Brain microvascular endothelial cell (primary cell): ENCODE results near the gene TBC1D16.

ENCODE experiments used
- DNase-seq: peaks from one replicate; pipeline ENCODE4 v3.0.0-alpha.2; 2020
- H3K27ac ChIP-seq: fragments of 250-450 bp; sonication (Bioruptor Pico); 2 replicates; pipeline ENCODE4 v1.5.1; 2020; ENCODE audit warnings: mild to moderate bottlenecking, moderate library complexity
- H3K27me3 ChIP-seq: fragments of 250-450 bp; sonication (Bioruptor Pico); replicated peaks from 2 replicates; pipeline ENCODE4 v1.5.1; 2020; ENCODE audit warnings: mild to moderate bottlenecking
- H3K36me3 ChIP-seq: fragments of 250-450 bp; sonication (Bioruptor Pico); replicated peaks from 2 replicates; pipeline ENCODE4 v1.5.1; 2020; ENCODE audit warnings: mild to moderate bottlenecking
- H3K4me3 ChIP-seq: 2 replicates; pipeline ENCODE4 v1.5.1; 2011; ENCODE audit warnings: low read depth, mild to moderate bottlenecking, control low read depth, low read length, moderate library complexity
- in situ Hi-C: cut with HindIII; loops from 2 replicates; pipeline ENCODE4 v1.10.0; 2017; ENCODE audit warnings: low sequenced_read_pairs, low pct_ligation_motif_present
- TF ChIP-seq, protein P1 (sequence below): IDR thresholded peaks from 2 replicates; pipeline ENCODE4 v1.5.1; 2011; ENCODE audit warnings: low read depth, mild to moderate bottlenecking, moderate library complexity, low read length, control low read depth, inconsistent platforms; ENCODE audit errors: missing control alignments

Gene TBC1D16

DNA sequence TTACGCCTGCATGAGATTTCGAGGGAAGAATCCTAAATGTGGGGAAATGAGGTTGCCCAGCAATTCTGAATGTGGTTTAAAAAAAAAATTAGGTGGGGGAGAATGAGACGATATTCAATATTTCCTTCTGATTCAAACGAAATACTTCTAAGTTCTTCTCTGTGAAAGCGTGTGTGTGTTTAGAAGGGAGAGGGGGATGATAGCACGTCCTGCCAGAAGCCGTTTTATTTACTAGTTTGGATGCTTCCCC lies 47.8 kb downstream of the TBC1D16 start:
- H3K36me3 ChIP-seq = no peaks in the 10 kb centered on the region
- TF ChIP-seq, protein P1, sequence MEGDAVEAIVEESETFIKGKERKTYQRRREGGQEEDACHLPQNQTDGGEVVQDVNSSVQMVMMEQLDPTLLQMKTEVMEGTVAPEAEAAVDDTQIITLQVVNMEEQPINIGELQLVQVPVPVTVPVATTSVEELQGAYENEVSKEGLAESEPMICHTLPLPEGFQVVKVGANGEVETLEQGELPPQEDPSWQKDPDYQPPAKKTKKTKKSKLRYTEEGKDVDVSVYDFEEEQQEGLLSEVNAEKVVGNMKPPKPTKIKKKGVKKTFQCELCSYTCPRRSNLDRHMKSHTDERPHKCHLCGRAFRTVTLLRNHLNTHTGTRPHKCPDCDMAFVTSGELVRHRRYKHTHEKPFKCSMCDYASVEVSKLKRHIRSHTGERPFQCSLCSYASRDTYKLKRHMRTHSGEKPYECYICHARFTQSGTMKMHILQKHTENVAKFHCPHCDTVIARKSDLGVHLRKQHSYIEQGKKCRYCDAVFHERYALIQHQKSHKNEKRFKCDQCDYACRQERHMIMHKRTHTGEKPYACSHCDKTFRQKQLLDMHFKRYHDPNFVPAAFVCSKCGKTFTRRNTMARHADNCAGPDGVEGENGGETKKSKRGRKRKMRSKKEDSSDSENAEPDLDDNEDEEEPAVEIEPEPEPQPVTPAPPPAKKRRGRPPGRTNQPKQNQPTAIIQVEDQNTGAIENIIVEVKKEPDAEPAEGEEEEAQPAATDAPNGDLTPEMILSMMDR = no peak
- in situ Hi-C loops = loop anchor here (25.0 kb wide), 1 partner anchor 201 kb away; the partner anchor contains the start of genes CBX2 and CBX8

DNA sequence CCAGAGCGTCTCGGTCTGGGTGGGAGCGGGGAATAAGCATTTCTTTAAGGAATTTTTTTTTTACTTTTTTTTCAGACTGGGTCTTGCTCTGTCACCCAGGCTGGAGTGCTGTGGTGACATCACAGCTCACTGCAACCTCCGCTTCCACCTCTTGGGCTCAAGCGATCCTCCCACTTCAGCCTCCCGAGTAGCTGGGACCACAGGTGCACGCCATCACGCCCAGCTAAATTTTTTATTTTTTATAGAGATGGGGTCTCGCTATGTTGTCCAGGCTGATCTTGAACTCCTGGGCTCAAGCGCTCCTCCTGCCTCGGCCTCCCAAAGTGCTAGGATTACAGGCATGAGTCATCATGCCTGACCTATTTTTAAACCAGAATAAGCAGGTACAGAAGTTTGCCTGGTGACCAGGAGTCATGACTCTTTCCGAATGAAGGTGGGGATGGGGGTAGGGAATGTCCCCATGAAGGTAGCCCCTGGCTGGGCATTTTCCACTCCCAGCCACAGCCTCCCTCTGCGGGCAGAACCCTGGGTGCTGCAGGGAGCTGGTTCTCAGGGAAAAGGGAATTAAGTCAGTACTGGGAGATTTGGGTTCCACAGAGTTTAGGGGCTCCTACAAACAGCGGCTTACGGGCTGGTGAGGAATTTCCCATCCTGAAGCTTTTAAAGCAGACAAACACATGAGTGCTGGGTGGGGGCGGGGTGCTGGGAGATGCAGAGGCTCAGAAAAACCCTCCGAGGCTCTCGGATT lies 48.3 kb downstream of the TBC1D16 start:
- no peak for DNase-seq
- Histone ChIP-seq H3K4me3 (no peak overlapping the region), H3K27me3 (no peaks in the 10 kb centered on the region), H3K36me3 (no peaks in the 10 kb centered on the region), H3K27ac (no peak overlapping the region)
- TF ChIP-seq, protein P1 = no peak
- in situ Hi-C loops = loop anchor here (25.0 kb wide), 1 partner anchor 200 kb away; the partner anchor contains the start of genes CBX2 and CBX8

More for the DNA sequence above, 47.8 kb downstream of the TBC1D16 start:
- Histone ChIP-seq H3K27me3 (no peaks in the 10 kb centered on the region), H3K4me3 (peak overlapping the region; percentile 15), H3K27ac (no peak overlapping the region)
- no peak for DNase-seq

DNA sequence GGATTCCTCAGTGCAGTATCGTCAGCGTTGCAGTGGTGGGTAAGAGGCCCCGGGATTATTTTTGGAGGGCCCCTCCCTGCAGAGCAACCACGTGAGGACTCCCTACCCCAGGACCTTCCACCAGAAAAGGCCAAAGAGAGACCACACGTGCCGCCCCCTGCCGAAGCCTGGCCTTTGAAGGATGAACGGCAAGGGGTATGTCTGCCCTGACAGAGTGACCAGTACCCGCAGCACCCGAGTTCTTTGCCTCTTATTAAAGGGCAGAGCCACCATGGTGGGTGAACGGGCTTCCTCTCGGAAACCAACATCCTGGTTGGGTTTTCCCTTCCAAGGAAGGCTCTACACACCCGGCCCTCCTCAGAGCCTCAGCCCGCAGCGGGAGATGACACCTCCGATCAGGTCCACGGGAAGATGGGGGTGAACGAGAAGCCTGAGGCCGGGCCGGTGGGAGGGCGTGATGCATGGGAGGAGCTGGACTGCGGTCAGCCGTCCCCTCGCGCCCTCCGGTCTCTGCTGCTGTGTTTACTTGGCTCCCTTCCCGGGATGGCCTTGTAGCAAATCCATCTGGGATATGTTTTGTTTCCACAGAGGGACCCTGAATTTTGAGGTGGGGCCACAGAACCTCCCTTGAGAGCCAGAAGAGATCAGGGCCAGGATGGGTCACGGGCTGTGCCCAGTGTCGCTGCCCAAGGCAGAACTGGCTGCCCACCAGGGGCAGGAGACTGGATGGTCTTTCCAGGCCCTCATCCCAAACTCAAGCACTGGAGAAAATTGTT lies 49.1 kb downstream of the TBC1D16 start:
- peak; percentile 54 for DNase-seq
- in situ Hi-C loops = loop anchor here (25.0 kb wide), 1 partner anchor 199 kb away; the partner anchor contains the start of genes CBX2 and CBX8
- H3K27me3 ChIP-seq = no peaks in the 10 kb centered on the region
- no peaks in the 10 kb centered on the region for H3K36me3 ChIP-seq
- H3K27ac ChIP-seq = no peak overlapping the region
- TF ChIP-seq, protein P1 = peak; percentile 6
- H3K4me3 ChIP-seq = no peak overlapping the region

DNA sequence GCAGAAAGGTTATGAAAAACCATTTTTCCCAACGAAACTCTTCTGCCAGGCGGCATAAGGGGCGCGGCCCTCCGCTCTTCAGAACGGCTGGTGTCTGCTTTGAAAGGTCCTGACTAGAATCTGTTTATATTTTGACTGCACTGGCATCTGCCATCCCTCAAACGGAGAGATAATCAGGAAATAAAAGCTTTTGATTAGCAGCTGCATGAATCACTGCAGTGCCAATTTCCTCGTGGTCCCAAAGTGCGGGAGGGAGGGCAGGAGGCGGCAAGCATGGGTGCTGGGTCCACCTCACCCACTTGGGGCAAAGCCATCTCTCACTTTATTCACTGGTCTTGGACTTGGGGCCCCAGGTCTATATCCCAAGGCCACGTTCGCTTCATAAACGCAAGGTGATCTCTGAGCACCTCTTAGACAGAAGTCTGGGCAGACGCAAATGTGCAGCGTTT lies 49.7 kb downstream of the TBC1D16 start:
- in situ Hi-C loops = loop anchor here (25.0 kb wide), 1 partner anchor 199 kb away; the partner anchor contains the start of genes CBX2 and CBX8
- DNase-seq = no peak
- no peaks in the 10 kb centered on the region for H3K27me3 ChIP-seq
- H3K27ac ChIP-seq = no peak overlapping the region
- H3K36me3 ChIP-seq = no peaks in the 10 kb centered on the region
- H3K4me3 ChIP-seq = no peak overlapping the region
- TF ChIP-seq, protein P1 = no peak

DNA sequence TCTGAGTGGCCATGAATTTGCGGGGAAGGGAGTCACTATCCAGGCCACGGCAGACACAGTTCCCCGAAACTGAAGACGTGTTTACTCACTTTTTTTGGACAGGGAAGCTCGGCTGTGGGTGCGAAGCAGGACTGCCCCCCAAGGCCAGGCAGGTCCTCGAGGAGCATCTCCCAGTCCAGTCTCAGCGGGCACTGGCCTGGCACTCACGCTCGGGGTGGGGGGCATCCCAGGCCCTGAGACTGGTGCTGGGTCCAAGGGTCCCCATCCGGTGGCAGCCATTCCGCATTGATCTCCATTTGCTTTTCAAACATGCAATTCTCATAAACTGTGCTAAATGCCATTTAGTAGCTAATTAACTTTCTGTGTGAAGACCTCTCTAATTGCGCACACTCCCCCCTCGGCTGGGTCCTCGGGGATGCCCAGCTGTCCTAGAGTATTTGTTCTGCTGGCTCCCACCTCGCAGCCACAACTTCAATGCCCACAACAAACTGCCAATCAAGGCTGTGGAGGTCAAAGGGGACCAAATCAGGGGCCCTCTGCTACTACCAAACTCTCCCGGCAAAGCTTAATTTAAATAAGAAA lies 50.2 kb downstream of the TBC1D16 start:
- no peak for DNase-seq
- no peak overlapping the region for H3K27ac ChIP-seq
- no peaks in the 10 kb centered on the region for H3K36me3 ChIP-seq
- in situ Hi-C loops = loop anchor here (25.0 kb wide), 1 partner anchor 198 kb away; the partner anchor contains the start of genes CBX2 and CBX8
- no peaks in the 10 kb centered on the region for H3K27me3 ChIP-seq
- TF ChIP-seq, protein P1 = no peak
- H3K4me3 ChIP-seq = no peak overlapping the region
